Smooth muscle cell (in vitro differentiated cells): ENCODE results near the gene MRPL42. TPM values are rescaled to one million over a fixed set of nuclear protein-coding genes. Genes with fewer than 3 reads are reported as not detected.

Experiments used
- DNase-seq: peaks from one replicate; lab custom pipeline; 2025; ENCODE audit not compliant: unreplicated experiment; lab: John Stamatoyannopoulos, UW
- H2AFZ ChIP-seq: fragments of 200-600 bp; sonication (generic); 2 replicates; pipeline ENCODE4 v1.6.0; 2016; ENCODE audit warnings: antibody characterized with exemption, low read depth, mild to moderate bottlenecking
- H3F3A ChIP-seq: fragments of 200-600 bp; sonication (generic); 2 replicates; pipeline ENCODE4 v1.6.0; 2017; ENCODE audit warnings: antibody characterized with exemption, low read depth
- H3K27ac ChIP-seq: fragments of 200-600 bp; sonication (generic); 2 replicates; pipeline ENCODE4 v1.5.1; 2016; ENCODE audit warnings: low read depth, mild to moderate bottlenecking
- H3K27me3 ChIP-seq: fragments of 200-600 bp; sonication (generic); 2 replicates; pipeline ENCODE4 v1.6.1; 2016; ENCODE audit warnings: low read depth, mild to moderate bottlenecking
- H3K36me3 ChIP-seq: fragments of 200-600 bp; sonication (generic); 2 replicates; pipeline ENCODE4 v1.5.1; 2016; ENCODE audit warnings: low read depth
- H3K4me1 ChIP-seq: fragments of 200-600 bp; sonication (generic); 2 replicates; pipeline ENCODE4 v1.5.1; 2016; ENCODE audit warnings: low read depth
- H3K4me2 ChIP-seq: fragments of 200-600 bp; sonication (generic); 2 replicates; pipeline ENCODE4 v1.6.0; 2016; ENCODE audit warnings: mild to moderate bottlenecking
- H3K4me3 ChIP-seq: fragments of 200-600 bp; sonication (generic); 2 replicates; pipeline ENCODE4 v1.5.1; 2016; ENCODE audit warnings: mild to moderate bottlenecking
- H3K79me2 ChIP-seq: fragments of 200-600 bp; sonication (generic); 2 replicates; pipeline ENCODE4 v1.6.0; 2016; ENCODE audit warnings: low read depth, mild to moderate bottlenecking
- H3K9ac ChIP-seq: fragments of 200-600 bp; sonication (generic); 2 replicates; pipeline ENCODE4 v1.6.0; 2016; ENCODE audit warnings: low read depth
- H3K9me3 ChIP-seq: fragments of 200-600 bp; sonication (generic); replicated peaks from 2 replicates; pipeline ENCODE4 v1.5.1; 2016; ENCODE audit warnings: low read depth
- H4K20me1 ChIP-seq: fragments of 200-600 bp; sonication (generic); 2 replicates; pipeline ENCODE4 v1.6.0; 2016; ENCODE audit warnings: low read depth
- WGBS: methylation state at CpG from one replicate; pipeline ENCODE4 v1.1.7; 2016; ENCODE audit warnings: low lambda C conversion rate; 5-methylcytosine and 5-hydroxymethylcytosine counted together
- polyA plus RNA-seq: library from polyadenylated mRNA; unstranded; fragments of >200 nt; fragmentation: Nextera tagmentation; extraction: Ambion mirVana; gene quantifications from 2 replicates; pipeline ENCODE4 v1.2.1, GENCODE V29; 2016
- total RNA-seq: library from RNA; depleted of rRNA; stranded (reverse); fragments of >200 nt; gene quantifications from 2 replicates; pipeline ENCODE4 v1.2.3, GENCODE V29; 2014
- TF ChIP-seq, protein P1 (sequence below): fragments of 200-600 bp; sonication (generic); IDR thresholded peaks from 2 replicates; pipeline ENCODE4 v1.5.1; 2017; ENCODE audit warnings: borderline replicate concordance, mild to moderate bottlenecking, antibody characterized with exemption; ENCODE audit not compliant: insufficient read depth, poor library complexity, severe bottlenecking

The MRPL42 gene
- total and polyA plus RNA-seq, 2 experiments from 2014 or later: 82.8 to 113 TPM

DNA sequence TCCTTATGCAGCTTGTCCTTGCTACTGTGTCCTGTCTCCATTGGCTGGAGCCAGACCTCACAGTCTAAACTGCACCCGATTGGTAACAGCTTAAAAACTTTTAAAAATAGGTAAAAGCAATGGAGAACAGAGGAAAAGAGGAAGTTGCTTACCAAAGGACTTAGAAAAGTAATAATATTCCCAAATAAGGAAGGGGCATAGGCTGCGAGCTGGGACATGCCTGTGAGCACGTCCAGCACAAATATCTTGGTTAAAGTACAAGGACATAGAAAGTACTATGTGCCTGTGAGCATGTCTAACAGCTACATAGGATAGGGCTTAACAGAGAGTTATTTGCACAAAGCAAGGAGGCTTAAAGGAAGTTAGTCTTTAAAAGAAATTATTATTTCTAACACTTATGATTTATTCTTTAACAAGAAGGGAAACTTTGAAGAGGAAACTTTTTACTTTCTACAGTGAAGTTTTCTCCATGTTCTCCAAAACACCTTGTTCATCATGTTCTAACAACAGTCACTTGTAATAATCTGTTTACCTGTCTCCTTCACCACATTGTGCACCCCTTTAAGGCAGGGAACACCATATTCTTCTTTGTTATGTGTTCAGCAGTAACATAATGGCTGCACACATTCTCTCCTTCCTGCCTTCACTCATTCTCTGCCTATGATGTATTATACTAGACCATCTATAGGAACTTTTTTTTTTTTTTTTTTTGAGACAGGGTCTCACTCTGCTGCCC, 15.7 kb upstream of the MRPL42 start:
- no peak for DNase-seq
- Histone ChIP-seq H3K9ac (no peak overlapping the region), H3K4me2 (no peak overlapping the region), H3F3A (no peaks in the 10 kb centered on the region), H3K79me2 (no peaks in the 10 kb centered on the region), H3K4me1 (no peaks in the 10 kb centered on the region), H3K27me3 (no peaks in the 10 kb centered on the region), H3K27ac (no peak overlapping the region), H2AFZ (peak overlapping the region; percentile 65), H4K20me1 (no peaks in the 10 kb centered on the region), H3K36me3 (no peaks in the 10 kb centered on the region), H3K9me3 (no peaks in the 10 kb centered on the region), H3K4me3 (no peak overlapping the region)
- 79% methylated on average over 3 of the region's 3 CpGs for WGBS
- TF ChIP-seq, protein P1, sequence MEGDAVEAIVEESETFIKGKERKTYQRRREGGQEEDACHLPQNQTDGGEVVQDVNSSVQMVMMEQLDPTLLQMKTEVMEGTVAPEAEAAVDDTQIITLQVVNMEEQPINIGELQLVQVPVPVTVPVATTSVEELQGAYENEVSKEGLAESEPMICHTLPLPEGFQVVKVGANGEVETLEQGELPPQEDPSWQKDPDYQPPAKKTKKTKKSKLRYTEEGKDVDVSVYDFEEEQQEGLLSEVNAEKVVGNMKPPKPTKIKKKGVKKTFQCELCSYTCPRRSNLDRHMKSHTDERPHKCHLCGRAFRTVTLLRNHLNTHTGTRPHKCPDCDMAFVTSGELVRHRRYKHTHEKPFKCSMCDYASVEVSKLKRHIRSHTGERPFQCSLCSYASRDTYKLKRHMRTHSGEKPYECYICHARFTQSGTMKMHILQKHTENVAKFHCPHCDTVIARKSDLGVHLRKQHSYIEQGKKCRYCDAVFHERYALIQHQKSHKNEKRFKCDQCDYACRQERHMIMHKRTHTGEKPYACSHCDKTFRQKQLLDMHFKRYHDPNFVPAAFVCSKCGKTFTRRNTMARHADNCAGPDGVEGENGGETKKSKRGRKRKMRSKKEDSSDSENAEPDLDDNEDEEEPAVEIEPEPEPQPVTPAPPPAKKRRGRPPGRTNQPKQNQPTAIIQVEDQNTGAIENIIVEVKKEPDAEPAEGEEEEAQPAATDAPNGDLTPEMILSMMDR: no peak

DNA sequence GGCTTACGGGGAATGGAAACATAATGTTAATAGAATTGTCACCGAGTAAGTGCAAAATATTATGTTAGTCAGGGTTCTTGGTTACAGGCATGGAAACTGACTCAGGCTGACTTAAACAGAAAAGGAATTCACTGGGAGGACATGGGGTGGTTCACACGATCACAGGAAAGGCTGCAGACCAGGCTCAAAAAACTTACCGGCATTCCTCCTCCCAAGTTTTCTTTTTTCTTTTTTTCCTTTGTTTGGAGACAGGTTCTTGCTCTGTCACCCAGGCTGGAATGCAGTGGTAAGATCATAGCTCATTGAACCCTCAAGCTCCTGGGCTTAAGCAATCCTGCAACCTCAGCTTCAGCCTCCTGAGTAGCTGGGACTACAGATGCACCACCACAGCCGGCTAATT, 13.7 kb upstream of the MRPL42 start:
- no peak overlapping the region for H3K4me2 ChIP-seq
- H3K79me2 ChIP-seq: no peaks in the 10 kb centered on the region
- no peak for DNase-seq
- no peaks in the 10 kb centered on the region for H4K20me1 ChIP-seq
- H3K9me3 ChIP-seq: no peaks in the 10 kb centered on the region
- H3K9ac ChIP-seq: no peak overlapping the region
- no peak overlapping the region for H2AFZ ChIP-seq
- H3K36me3 ChIP-seq: no peaks in the 10 kb centered on the region
- H3F3A ChIP-seq: no peaks in the 10 kb centered on the region
- WGBS: 63% methylated on average over 5 of the region's 5 CpGs
- H3K27me3 ChIP-seq: no peaks in the 10 kb centered on the region
- H3K4me3 ChIP-seq: no peak overlapping the region
- H3K4me1 ChIP-seq: no peaks in the 10 kb centered on the region
- H3K27ac ChIP-seq: peak overlapping the region; percentile 61
- TF ChIP-seq, protein P1: no peak

DNA sequence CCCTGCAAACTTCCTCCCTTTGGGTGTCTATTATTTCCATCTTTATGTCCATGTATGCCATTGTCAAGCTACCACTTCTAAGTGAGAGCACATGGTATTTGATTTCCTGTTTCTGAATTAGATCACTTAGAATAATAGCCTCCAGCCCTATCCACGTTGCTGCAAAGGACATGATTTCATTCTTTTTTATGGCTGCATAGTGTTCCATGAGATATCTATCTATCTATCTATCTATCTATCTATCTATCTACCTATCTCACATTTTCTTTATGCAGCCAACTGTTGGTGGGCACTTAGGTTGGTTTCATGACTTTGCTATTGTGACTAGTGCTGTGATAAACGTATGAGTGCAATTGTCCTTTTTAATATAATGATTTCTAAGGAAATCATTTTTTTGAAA, 11.2 kb upstream of the MRPL42 start:
- no peak for DNase-seq
- Histone ChIP-seq H4K20me1 (no peaks in the 10 kb centered on the region), H3K36me3 (no peaks in the 10 kb centered on the region), H3K79me2 (no peaks in the 10 kb centered on the region), H3K4me3 (no peak overlapping the region), H2AFZ (no peak overlapping the region), H3F3A (no peaks in the 10 kb centered on the region), H3K9ac (no peak overlapping the region), H3K9me3 (no peaks in the 10 kb centered on the region), H3K27ac (no peak overlapping the region), H3K27me3 (no peaks in the 10 kb centered on the region), H3K4me2 (no peak overlapping the region), H3K4me1 (no peaks in the 10 kb centered on the region)
- WGBS: 84% methylated on average over 2 of the region's 2 CpGs
- TF ChIP-seq, protein P1: no peak

DNA sequence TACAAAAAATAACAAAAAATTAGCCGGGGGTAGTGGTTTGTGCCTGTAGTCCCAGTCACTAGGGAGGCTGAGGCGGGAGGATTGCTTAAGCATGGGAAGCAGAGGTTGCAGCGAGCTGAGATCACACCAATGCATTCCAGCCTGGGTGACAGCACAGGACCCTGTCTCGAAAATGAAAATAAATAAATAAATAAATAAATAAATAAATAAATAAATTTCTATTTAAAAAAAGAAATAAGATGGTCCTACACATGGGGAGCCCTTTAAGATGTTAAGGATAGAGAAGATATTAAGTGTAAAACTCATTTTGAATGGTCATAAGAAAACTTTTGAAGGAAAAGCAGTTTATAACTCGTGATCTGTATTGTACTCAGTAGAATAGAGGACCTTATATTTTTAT, 8.2 kb upstream of the MRPL42 start:
- H3K27me3 ChIP-seq: no peaks in the 10 kb centered on the region
- DNase-seq: no peak
- TF ChIP-seq, protein P1: no peak

More for the DNA sequence above, 8.2 kb upstream of the MRPL42 start:
- Histone ChIP-seq H3F3A (no peaks in the 10 kb centered on the region), H3K9ac (no peak overlapping the region), H3K36me3 (no peaks in the 10 kb centered on the region), H2AFZ (no peak overlapping the region), H3K4me3 (no peak overlapping the region), H3K4me2 (no peak overlapping the region), H4K20me1 (no peaks in the 10 kb centered on the region), H3K79me2 (no peaks in the 10 kb centered on the region), H3K4me1 (no peaks in the 10 kb centered on the region), H3K27ac (no peak overlapping the region), H3K9me3 (no peaks in the 10 kb centered on the region)
- 93% methylated on average over 5 of the region's 5 CpGs for WGBS
